Measurements from ENCODE around the gene PDLIM5.
"Not testable (repeated sequence)": the region's sequence is repeated elsewhere in the genome, so short reads cannot be mapped to it uniquely, and the experiment has no call there.

PDLIM5 gene

DNA sequence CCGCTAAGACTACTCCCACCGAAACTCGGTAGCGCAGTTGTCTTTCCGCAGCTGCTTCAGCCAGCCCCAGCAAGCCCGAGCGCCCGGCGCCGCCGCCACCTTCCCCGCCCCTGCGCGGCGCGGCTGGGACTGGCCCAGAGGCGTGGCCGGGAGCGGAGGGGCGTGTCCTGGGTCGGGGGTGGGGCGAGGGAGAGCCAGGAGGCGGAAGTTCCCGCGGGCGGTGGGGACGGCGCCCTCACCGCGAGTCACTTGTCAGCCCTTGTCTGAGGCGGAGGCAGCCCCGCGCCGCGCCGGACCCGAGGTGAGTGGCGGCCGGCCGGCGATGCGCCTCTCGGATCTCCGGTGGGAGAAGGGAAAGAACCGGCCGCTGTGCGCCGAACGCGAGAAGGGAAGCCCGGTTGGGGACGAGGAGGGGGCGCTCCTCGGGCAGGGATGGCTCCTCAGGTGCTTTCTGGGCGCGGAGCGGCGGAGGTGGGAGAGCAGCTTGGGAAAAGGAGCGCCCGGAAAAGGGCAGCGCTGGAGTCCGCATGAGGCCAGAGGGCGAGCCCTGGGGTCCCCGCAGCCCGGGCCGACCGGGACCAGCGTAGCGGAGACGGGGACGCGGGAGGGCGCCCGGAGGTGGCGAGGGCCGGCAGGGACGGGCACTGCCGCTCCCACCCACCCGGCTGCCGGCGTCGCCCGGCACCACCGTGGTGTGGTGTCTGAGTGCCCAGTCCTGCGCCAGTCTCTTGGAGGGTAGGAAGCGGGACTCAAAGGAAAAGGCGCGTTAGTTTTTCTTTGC is at the start of gene PDLIM5:
TSS of gene PDLIM5 (plus strand) at position 248 of the 781 bp plus-strand sequence. CDS start 3,347 bp downstream, outside the sequence.
- DNase-seq (ENCODE audit: low read depth, low spot score), result peak; percentile 98

DNA sequence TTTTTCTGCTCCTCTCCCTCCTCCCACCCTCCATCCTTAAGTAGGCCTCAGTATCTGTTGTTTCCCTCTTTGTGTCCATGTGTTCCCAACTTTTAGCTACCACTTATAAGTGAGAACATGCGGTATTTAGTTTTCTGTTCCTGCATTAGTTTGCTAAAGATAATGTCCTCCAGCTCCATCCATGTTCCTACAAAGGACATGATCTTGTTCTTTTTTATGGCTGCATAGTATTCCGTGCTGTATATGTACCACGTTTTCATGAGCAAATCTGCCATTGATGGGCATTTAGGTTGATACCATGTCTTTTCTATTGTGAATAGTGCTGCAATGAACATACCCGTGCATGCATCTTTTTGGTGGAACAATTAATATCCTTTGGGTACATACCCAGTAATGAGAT is 49.3 kb upstream of the PDLIM5 start:
- not testable (repeated sequence) for DNase-seq (ENCODE audit: low read depth, low spot score)

DNA sequence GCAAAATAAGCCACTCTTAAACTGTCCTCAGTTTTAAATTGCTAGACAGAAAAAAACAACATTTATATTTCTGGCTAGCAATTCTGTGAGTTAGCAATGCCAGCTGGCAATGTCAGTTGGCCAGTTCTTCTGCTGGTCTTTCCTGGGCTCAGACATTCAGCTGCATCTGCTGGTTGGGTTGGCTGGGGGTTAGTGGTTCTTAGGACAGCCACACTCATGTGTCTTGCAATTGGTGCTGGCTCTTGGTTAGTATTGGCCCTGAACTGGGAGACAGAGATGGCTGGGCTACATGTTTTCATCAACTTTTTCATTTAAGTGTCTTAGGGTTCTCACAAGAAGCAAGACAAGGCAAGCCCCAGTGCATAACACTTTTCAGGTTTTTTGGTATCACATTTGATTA is 48.0 kb upstream of the PDLIM5 start:
- DNase-seq (ENCODE audit: low read depth, low spot score), result no peak

GRCh38 chr4:94406668-94407437 is 44.9 kb upstream of the PDLIM5 start:
- DNase-seq (ENCODE audit: low read depth, low spot score), result peak; percentile 91

GRCh38 chr4:94407846-94408245 is 43.9 kb upstream of the PDLIM5 start:
- peak; percentile 3 for DNase-seq (ENCODE audit: low read depth, low spot score)

- peak; percentile 41 for DNase-seq (ENCODE audit: low read depth, low spot score)
Measured at GRCh38 chr4:94408549-94409374, 43.0 kb upstream of the PDLIM5 start.

DNA sequence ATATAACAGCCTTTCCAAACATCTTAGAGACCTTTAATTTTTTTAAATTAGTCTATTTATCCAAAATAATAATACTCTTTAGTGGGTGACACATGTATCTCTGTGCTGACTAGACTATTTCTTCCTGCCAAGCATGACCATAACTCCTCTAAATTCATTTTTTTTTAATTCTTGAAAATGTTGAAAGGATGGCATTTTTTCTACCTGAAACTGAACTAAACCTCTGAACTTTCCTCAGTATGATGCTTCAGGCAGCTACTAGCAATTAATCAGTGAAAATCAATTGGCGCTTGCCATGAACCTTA is 42.4 kb upstream of the PDLIM5 start:
- DNase-seq (ENCODE audit: low read depth, low spot score), result no peak

DNA sequence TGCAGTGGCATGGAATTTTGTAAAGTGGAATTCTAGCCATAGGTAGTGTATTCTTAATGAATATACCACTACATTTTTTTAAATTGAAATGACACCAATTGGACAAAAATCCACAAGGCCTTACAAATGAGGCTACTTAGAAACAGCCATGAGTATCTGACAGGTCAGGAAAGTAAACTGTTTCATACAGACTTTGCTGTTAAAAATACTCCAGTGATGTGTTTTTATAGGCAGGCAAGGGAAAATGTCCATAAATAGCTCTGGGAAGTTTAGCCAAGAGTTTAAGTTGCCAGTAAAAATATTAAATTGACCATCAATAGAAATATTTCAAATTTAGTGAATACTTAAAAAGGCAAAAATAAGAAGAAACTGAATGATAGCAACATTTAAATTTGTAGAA is 41.8 kb upstream of the PDLIM5 start:
- peak; percentile 4 for DNase-seq (ENCODE audit: low read depth, low spot score)

DNA sequence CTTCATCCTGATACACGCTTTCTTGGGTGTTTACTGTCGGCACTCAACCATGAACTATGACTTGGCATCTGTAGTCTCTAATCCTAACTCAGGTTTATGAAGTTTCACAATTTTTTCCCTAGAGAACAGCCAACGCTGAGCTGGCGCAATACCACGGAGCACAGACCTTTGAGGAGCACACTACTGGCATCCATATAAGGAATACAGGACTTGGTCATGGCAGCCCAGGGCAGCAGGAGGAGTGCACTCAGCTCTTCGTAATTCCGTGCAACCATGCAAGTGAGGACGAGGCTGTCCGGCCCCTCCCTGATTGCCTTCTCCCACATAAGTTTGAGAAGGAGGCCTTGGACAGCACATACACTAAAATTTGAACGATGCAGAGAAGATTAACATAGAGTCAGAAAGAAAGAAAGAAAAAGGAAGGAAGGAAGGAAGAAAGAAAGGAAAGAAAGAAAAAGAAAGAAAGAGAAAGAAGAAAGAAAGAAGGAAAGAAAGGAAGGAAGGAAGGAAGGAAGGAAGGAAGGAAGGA is 41.0 kb upstream of the PDLIM5 start:
- peak; percentile 2 for DNase-seq (ENCODE audit: low read depth, low spot score)

DNA sequence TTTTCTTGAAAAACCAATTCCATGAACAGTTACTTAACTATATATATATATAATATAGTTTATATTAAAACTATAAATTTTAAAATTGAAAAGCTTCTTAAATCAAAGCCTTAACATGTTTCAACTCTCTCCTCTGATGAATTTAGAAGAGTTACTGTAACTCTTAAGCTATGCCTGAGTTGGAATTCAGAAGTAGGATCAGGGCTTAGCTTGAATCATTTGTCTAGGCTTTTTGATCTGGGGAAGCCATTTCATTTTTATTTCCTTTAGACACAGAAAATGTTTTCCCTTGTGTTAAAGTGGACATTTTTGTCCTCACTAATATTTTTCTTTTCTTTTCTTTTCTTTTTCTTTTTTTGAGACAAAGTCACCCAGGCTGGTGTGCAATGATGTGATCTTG is 40.4 kb upstream of the PDLIM5 start:
- DNase-seq (ENCODE audit: low read depth, low spot score), result no peak

- no peak for DNase-seq (ENCODE audit: low read depth, low spot score)
Measured at GRCh38 chr4:94412019-94412657, 39.6 kb upstream of the PDLIM5 start.

DNA sequence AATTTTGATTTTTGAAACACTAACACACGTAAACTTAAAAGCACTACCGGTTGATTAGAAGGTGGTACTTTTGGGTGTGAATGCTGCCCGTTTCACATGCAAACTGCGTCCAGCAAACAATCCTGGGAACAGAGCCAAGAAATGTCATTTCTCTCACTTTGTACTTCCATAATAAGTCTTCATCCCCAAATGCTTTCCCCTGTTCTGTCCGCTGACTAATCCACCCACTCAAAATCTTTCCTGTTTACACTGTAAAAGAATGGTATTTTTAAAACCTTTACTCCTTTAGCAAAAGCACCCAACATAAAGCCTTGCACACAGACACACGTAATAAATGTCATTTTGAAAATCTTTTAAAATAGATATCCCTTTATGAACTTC is 39.1 kb upstream of the PDLIM5 start:
- peak; percentile 79 for DNase-seq (ENCODE audit: low read depth, low spot score)

DNA sequence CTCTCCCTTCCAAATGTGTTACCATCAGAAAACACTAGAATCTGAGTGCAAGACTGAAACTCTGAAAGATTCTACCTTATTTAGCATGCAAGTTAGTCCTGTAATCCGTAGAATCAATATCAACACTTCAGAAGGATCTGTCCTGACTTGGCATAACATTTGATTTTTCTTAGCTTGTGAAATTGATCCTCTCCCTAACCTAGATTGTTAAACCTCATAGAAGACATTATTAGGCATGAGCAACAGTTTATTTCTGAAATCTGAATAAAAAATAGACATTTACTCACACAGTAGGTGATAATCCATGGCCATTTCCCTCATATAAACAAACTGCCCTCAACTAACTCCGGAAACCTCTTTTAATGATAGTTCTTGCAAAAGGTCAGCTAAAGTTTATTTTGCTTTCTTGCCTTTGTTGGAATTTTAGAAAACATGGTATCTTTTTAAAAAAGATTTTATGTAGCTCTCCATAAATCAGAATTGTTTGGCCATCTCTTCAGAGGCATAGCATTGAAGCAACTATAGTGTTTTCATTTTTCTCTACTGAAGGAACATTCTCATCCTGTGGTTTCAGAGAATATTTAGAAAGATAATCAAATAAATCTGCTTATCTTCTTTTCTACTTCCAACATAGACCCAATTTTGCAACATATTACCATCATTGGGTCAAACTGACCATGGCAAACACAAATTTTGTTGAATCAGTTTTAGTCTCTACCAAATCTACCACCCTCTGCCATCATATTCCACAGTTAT is 38.5 kb upstream of the PDLIM5 start:
- DNase-seq (ENCODE audit: low read depth, low spot score), result no peak

DNA sequence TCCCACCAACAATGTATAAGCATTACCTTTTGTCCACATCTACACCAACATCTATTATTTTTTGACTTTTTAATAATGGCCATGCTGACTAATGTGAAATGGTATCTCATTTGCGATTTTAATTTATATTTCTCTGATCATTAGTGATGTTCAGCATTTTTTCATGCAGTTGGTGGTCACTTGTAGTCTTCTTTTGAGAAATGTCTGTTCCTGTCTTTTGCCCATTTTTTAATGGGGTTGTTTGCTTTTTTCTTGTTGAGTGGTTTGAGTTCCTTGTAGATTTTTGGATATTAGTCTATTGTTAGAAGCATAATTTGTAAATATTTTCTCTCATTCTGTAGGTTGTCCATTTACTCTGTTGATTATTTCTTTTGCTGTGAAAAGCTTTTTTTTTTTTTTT is 36.8 kb upstream of the PDLIM5 start:
- no peak for DNase-seq (ENCODE audit: low read depth, low spot score)

- DNase-seq (ENCODE audit: low read depth, low spot score), result no peak
Measured at GRCh38 chr4:94415448-94415847, 36.3 kb upstream of the PDLIM5 start.

- no peak for DNase-seq (ENCODE audit: low read depth, low spot score)
Measured at GRCh38 chr4:94416335-94416734, 35.4 kb upstream of the PDLIM5 start.

GRCh38 chr4:94416981-94417380 is 34.8 kb upstream of the PDLIM5 start:
- DNase-seq (ENCODE audit: low read depth, low spot score), result no peak

GRCh38 chr4:94419549-94419948 is 32.2 kb upstream of the PDLIM5 start:
- DNase-seq (ENCODE audit: low read depth, low spot score), result no peak

DNA sequence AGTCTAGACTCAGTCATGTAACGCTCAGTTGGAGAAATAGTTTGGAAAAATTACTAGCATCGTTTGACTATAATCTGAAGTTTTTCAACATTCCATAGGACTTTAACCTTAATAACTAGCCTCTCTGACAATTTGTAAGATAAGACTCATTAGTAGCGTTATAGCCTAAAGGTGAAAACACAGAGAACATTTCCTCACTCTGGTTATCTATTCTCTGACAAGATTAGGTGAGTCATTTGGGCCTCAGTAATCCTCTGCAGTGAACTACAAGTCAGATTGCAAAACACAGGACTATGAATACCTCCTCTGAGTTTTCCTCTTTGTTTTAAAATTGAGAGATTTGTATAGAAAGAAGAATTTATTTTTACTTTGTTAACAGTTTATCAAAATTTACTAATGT is 31.8 kb upstream of the PDLIM5 start:
- peak; percentile 17 for DNase-seq (ENCODE audit: low read depth, low spot score)

DNA sequence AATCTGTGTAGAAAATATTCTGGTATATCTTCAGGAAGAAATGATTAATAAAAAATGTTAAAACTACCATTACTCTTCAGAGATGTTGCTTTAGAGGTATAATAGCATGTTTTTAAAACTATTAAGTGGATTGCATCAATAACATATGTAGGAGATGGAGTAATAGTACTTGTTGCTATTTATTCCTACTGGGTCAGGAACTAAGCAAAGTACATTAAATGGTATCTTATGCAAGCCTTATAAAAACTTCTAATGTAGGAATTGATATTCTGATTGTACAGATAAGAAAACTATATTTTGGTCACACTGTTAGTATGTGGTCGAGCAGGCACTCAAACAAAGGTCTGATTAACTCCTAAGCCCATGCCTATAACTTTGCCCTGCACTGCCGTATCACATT is 31.4 kb upstream of the PDLIM5 start:
- no peak for DNase-seq (ENCODE audit: low read depth, low spot score)

- peak; percentile 7 for DNase-seq (ENCODE audit: low read depth, low spot score)
Measured at GRCh38 chr4:94426783-94427182, 25.0 kb upstream of the PDLIM5 start.
